MM.1S (cell line): ENCODE results near the gene RFPL3.

Experiments used
- EZH2 ChIP-seq: fragments of 300-600 bp; sonication (generic); optimal IDR thresholded peaks from 2 replicates; pipeline ENCODE3; 2017; ENCODE audit warnings: low read depth, mild to moderate bottlenecking, antibody characterized with exemption, low read length, mixed read lengths
- EZH2phosphoT487 ChIP-seq: fragments of 300-600 bp; sonication (generic); IDR thresholded peaks from 2 replicates; pipeline ENCODE4 v1.6.1; 2018; ENCODE audit warnings: antibody characterized with exemption, low read length
- TF ChIP-seq, protein P1 (sequence below): fragments of 300-600 bp; sonication (generic); IDR thresholded peaks from 2 replicates; pipeline ENCODE4 v1.5.1; 2016; ENCODE audit warnings: antibody characterized with exemption, low read length, mixed read lengths

DNA sequence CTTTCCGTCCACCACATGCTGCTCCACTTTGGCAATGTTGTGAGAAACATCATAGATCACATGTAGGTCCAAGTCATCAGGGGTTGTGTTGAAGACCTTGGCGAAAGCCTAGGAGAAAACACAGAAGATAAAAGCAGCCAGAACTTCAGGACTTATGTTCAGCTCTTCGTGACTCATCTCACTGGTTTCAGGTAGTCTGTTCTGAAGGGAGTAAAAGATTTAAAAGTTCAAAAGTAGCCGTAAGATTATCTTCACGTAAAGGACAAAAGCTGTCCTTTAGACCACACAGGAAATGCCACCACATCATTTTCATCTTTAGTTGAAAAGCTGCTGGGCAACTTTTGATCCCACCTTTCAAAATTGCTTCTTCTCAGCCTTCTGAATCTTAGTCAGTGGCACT lies 37.4 kb downstream of the RFPL3 start:
- TF ChIP-seq, protein P1, sequence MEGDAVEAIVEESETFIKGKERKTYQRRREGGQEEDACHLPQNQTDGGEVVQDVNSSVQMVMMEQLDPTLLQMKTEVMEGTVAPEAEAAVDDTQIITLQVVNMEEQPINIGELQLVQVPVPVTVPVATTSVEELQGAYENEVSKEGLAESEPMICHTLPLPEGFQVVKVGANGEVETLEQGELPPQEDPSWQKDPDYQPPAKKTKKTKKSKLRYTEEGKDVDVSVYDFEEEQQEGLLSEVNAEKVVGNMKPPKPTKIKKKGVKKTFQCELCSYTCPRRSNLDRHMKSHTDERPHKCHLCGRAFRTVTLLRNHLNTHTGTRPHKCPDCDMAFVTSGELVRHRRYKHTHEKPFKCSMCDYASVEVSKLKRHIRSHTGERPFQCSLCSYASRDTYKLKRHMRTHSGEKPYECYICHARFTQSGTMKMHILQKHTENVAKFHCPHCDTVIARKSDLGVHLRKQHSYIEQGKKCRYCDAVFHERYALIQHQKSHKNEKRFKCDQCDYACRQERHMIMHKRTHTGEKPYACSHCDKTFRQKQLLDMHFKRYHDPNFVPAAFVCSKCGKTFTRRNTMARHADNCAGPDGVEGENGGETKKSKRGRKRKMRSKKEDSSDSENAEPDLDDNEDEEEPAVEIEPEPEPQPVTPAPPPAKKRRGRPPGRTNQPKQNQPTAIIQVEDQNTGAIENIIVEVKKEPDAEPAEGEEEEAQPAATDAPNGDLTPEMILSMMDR = no peak
- TF ChIP-seq EZH2phosphoT487 (no peak), EZH2 (no peak)
